HG03159 (cell line): ENCODE data around the gene MIB2.
A peak's percentile ranks its signal among the peaks of the same experiment; 100 is the strongest.

Experiments used
- ATAC-seq: cut with Tn5 transposase; IDR thresholded peaks from one replicate; pipeline ENCODE4 v1.9.1; 2021; ENCODE audit warnings: mild to moderate bottlenecking, moderate library complexity; ENCODE audit not compliant: unreplicated experiment

Gene MIB2

GRCh38 chr1:1677718-1678580 lies 62.6 kb downstream of the MIB2 start:
- peak; percentile 73 for ATAC-seq

GRCh38 chr1:1678581-1679380 lies 63.5 kb downstream of the MIB2 start:
- ATAC-seq = no peak
